GM21515 (cell line): ENCODE data around the gene RPS6KA4.

Source experiments
- ATAC-seq: cut with Tn5 transposase; IDR thresholded peaks from one replicate; pipeline ENCODE4 v1.9.1; 2021; ENCODE audit not compliant: unreplicated experiment

Gene RPS6KA4

DNA sequence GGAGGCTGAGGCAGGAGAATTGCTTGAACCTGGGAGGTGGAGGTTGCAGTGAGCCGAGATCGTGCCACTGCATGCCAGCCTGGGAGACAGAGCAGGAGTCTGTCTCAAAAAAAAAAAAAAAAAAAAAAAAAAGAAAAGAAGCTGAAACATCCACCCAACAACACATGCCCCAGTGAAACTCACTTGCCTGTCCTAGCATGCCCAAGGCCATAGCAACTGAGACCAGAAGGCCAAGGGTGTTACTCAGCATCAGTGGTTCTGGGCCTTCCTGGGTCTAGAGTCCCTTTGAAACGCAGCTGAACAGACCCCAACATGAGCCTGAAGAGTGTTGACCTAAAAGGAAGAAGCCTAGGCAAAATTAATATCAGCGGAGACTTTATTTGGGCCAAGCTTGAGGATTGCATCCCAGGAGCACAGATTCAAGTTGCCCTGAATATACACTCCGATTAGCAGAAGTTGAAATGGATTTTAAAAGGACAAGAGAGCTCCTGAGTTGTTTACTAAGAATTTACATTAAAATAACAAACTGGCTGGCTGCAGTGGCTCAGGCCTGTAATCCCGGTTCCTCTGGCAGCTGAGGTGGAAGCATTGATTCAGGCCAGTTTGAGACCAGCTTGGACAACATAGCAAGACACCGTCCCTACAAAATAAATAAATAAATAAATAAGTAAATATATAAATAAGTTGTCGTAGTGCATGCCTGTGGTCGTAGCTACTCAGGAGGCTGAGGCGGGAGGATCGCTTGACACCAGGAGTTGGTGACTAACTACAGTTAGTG, 34.1 kb upstream of the RPS6KA4 start:
- ATAC-seq, result no peak

- ATAC-seq, result no peak
Measured at GRCh38 chr11:64327375-64327774, 31.6 kb upstream of the RPS6KA4 start.

- ATAC-seq, result no peak
Measured at GRCh38 chr11:64327993-64328392, 31.0 kb upstream of the RPS6KA4 start.

GRCh38 chr11:64330888-64331287, 28.1 kb upstream of the RPS6KA4 start:
- no peak for ATAC-seq

- peak; percentile 44 for ATAC-seq
Measured at GRCh38 chr11:64331569-64332371, 27.2 kb upstream of the RPS6KA4 start.

DNA sequence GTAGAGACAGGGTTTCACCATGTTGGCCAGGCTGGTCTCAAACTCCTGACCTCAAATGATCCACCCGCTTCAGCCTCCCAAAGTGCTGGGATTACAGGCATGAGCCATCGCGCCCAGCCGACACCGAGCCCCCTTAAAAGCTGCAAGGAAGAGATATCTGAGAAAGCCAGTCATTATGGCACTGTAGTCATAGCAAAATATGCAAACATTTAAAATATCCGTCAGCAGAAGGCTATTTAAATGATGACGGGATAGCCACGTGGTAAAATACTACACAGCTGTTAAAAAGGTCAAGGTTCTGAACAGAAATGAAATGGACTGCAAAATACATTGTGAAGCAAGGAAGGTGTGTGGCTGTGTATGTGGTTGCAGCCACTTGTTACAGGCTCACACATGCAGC, 25.4 kb upstream of the RPS6KA4 start:
- ATAC-seq, result no peak

GRCh38 chr11:64334764-64335735, 23.9 kb upstream of the RPS6KA4 start:
- ATAC-seq, result peak; percentile 67

- ATAC-seq, result no peak
Measured at GRCh38 chr11:64337538-64338249, 21.3 kb upstream of the RPS6KA4 start.

DNA sequence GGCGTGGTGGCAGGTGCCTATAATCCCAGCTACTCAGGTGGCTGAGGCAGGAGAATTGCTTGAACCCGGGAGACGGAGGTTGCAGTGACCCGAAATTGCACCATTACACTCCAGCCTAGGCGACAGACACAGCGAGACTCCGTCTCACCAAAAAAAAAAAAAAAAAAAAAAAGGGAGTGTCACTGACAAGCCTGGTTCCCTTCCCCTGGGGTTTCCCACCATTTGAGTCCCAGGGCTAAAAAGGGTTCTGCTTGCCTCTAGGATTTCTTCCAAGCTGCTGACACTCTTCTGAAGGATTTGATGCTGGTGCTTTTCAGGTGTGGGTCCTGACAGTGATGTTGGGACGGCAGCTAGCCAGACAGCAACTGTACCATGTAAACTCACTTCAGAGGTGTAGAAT, 20.2 kb upstream of the RPS6KA4 start:
- ATAC-seq, result no peak

- no peak for ATAC-seq
Measured at GRCh38 chr11:64339286-64339685, 19.7 kb upstream of the RPS6KA4 start.

- no peak for ATAC-seq
Measured at GRCh38 chr11:64339754-64340408, 19.1 kb upstream of the RPS6KA4 start, which contains the start of gene CCDC88B. Gene CCDC88B, plus strand, starts transcription at chr11:64340204. Its CDS starts 63 bp downstream, at chr11:64340267.

GRCh38 chr11:64340671-64341335, 18.2 kb upstream of the RPS6KA4 start:
- ATAC-seq, result no peak

GRCh38 chr11:64341429-64341828, 17.5 kb upstream of the RPS6KA4 start:
- no peak for ATAC-seq

- ATAC-seq, result no peak
Measured at GRCh38 chr11:64341851-64342791, 16.8 kb upstream of the RPS6KA4 start.

- no peak for ATAC-seq
Measured at GRCh38 chr11:64342869-64343745, 15.9 kb upstream of the RPS6KA4 start.

DNA sequence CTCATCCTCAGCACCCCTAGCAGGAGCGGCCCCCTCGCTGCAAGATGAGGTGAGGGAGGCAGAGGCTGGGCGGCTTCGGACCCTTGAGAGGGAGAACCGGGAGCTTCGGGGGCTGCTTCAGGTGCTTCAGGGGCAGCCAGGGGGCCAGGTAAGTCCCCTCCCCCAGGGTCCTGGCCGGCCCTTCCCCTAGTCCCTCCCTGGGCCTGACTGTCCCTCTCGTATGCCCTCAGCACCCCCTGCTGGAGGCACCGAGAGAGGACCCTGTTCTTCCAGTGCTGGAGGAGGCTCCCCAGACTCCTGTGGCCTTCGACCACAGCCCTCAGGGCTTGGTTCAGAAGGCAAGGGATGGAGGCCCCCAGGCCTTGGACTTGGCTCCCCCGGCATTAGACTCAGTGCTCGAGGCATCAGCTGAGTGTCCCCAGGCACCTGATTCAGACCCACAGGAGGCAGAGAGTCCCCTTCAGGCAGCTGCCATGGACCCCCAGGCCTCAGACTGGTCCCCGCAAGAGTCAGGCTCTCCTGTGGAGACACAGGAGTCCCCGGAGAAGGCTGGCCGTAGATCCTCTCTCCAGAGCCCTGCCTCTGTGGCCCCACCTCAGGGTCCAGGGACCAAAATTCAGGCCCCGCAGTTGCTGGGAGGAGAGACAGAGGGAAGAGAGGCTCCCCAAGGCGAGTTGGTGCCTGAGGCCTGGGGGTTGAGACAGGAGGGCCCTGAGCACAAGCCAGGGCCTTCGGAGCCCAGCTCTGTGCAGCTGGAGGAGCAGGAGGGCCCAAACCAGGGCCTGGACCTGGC, 15.0 kb upstream of the RPS6KA4 start:
- no peak for ATAC-seq
